ENCODE data around the gene HM13. TPM values are rescaled to one million over a fixed set of nuclear protein-coding genes. Genes with fewer than 3 reads are reported as not detected.
A peak's percentile ranks its signal among the peaks of the same experiment; 100 is the strongest.
"Not testable (repeated sequence)": the region's sequence is repeated elsewhere in the genome, so short reads cannot be mapped to it uniquely, and the experiment has no call there.

HM13 gene
- total and polyA plus RNA-seq, 5 donors from 2014 or later = 111 to 142 (median 134) TPM

DNA sequence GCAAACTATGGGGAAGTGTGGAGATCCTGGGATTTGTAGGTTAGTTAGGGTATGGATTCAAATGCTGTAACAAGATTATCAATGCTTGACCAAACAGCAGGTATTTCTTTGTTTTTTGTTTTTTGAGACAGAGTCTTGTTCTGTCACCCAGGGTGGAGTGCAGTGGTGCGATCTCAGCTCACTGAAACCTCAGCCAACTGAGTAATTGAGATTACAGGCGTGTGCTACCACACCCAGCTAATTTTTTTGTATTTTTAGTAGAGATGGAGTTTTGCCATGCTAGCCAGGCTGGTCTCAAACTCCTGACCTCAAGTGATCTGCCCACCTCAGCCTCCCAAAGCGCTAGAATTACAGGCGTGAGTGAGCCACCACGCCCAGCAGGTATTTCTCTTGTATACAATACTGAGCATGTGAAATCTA, 31.4 kb downstream of the HM13 start:
- not testable (repeated sequence) for H3K27ac ChIP-seq (ENCODE audit: insufficient read depth, low read length, poor library complexity, severe bottlenecking); ATAC-seq (ENCODE audit: low read depth in 2 of 2); H3K27me3 Mint-ChIP-seq; H3K9me3 Mint-ChIP-seq; H3K27me3 ChIP-seq (ENCODE audit: control insufficient read depth, insufficient read depth, low read length); DNase-seq; H3K9me3 ChIP-seq (ENCODE audit: control insufficient read depth in 2 of 2, low read length in 2 of 2); H3K4me3 ChIP-seq (ENCODE audit: low read depth, low read length)
- Mint-ChIP-seq H3K4me1 (peaks cover 15 to 57% (median 24%) of the 10 kb centered on the region in 4 donors), H3K36me3 (peaks cover 13% of the 10 kb centered on the region), H3K27ac (peak overlapping the region in 2 of 3 donors; percentile 24 to 81), H3K4me3 (peak overlapping the region in 2 of 4 donors; percentile 49 to 62)
- H3K4me1 ChIP-seq (ENCODE audit: control insufficient read depth, insufficient read depth, low read length, poor library complexity, severe bottlenecking) = peaks cover 12% of the 10 kb centered on the region
- peaks cover 35% of the 10 kb centered on the region for H3K36me3 ChIP-seq (ENCODE audit: control insufficient read depth, insufficient read depth, low read length)

DNA sequence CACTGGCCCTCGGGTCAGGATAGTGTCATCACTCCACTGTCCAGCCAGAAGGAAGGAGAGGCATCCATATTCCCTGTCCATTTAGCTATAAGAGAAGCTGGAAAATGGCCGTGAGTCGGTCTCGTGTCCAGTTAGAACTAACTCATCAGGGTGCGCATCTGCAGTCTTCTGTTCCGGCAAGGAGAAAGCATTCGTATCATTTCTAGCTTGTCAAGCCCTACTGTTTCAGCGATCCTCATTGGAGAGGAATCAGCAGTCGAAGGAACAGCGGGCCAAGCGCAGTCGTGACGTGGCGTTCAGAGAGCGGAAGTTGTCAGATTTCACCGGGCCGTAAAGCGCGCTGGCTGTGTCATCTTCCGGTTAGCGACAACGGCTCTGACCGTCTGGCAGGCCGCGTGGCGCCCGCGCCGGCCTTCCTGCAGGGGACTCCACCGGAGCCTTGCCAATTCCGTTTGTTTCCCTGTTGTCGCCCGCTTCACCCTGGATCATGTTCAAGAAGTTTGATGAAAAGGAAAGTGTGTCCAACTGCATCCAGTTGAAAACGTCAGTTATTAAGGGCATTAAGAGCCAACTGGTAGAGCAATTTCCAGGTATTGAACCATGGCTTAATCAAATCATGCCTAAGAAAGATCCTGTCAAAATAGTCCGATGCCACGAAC, 32.9 kb downstream of the HM13 start:
- DNase-seq (peak; percentile 76 to 90 (median 82)), ATAC-seq (ENCODE audit: low read depth in 2 of 2) (peak; percentile 78 to 79)
- Histone ChIP-seq H3K9me3 (ENCODE audit: control insufficient read depth in 2 of 2, low read length in 2 of 2) (no peaks in the 10 kb centered on the region), H3K4me3 (ENCODE audit: low read depth, low read length) (peak overlapping the region; percentile 86), H3K36me3 (ENCODE audit: control insufficient read depth, insufficient read depth, low read length) (peaks cover 48% of the 10 kb centered on the region), H3K27me3 (ENCODE audit: control insufficient read depth, insufficient read depth, low read length) (no peaks in the 10 kb centered on the region), H3K4me1 (ENCODE audit: control insufficient read depth, insufficient read depth, low read length, poor library complexity, severe bottlenecking) (peaks cover 7% of the 10 kb centered on the region), H3K27ac (ENCODE audit: insufficient read depth, low read length, poor library complexity, severe bottlenecking) (peak overlapping the region; percentile 84)
- Mint-ChIP-seq H3K36me3 (peaks cover 24% of the 10 kb centered on the region), H3K9me3 (no peaks in the 10 kb centered on the region), H3K27me3 (no peaks in the 10 kb centered on the region), H3K4me3 (peak overlapping the region; percentile 92 to 99 (median 96)), H3K27ac (peak overlapping the region; percentile 96 to 99 (median 98)), H3K4me1 (peaks cover 15 to 51% (median 21%) of the 10 kb centered on the region in 4 donors)

- H3K4me1 ChIP-seq (ENCODE audit: control insufficient read depth, insufficient read depth, low read length, poor library complexity, severe bottlenecking) = peaks cover 6% of the 10 kb centered on the region
- Mint-ChIP-seq H3K27me3 (no peaks in the 10 kb centered on the region), H3K4me1 (peaks cover 13 to 44% (median 17%) of the 10 kb centered on the region in 4 donors), H3K27ac (peak overlapping the region; percentile 96 to 99 (median 98)), H3K36me3 (peaks cover 27% of the 10 kb centered on the region), H3K4me3 (peak overlapping the region; percentile 92 to 99 (median 96)), H3K9me3 (no peaks in the 10 kb centered on the region)
- H3K27me3 ChIP-seq (ENCODE audit: control insufficient read depth, insufficient read depth, low read length) = no peaks in the 10 kb centered on the region
- H3K27ac ChIP-seq (ENCODE audit: insufficient read depth, low read length, poor library complexity, severe bottlenecking) = peak overlapping the region; percentile 84
- no peak for DNase-seq
- no peaks in the 10 kb centered on the region for H3K9me3 ChIP-seq (ENCODE audit: control insufficient read depth in 2 of 2, low read length in 2 of 2)
- peak overlapping the region; percentile 86 for H3K4me3 ChIP-seq (ENCODE audit: low read depth, low read length)
- no peak for ATAC-seq (ENCODE audit: low read depth in 2 of 2)
- peaks cover 51% of the 10 kb centered on the region for H3K36me3 ChIP-seq (ENCODE audit: control insufficient read depth, insufficient read depth, low read length)
Measured at GRCh38 chr20:31547720-31548298, 33.6 kb downstream of the HM13 start.

DNA sequence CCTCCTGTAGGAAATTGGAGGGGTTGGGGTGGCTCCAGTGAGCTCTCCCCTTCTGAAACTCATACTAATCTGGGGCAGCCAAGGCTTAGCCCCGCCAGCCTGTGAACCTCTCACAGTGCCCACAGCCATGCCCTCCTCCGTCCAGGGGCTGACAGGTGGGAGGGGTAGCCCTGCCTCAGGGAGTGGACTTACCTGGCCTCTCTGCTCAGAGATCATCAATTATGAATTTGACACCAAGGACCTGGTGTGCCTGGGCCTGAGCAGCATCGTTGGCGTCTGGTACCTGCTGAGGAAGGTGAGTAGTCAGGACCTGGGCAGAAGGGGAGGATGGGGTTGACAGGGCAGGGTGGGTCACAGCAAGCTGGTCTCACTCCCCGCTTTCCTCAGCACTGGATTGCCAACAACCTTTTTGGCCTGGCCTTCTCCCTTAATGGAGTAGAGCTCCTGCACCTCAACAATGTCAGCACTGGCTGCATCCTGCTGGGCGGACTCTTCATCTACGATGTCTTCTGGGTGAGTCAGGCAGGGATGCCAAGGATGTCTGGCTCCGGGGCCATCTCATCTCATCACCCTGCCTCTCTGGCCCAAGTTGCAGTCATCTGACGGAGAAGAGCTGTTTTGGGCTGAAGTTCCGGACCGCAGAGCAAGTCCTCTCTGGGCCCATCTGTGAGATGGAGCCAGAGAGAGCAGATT, 34.7 kb downstream of the HM13 start:
- ATAC-seq (ENCODE audit: low read depth in 2 of 2) (no peak), DNase-seq (no peak)
- Histone ChIP-seq H3K4me3 (ENCODE audit: low read depth, low read length) (no peak overlapping the region), H3K27me3 (ENCODE audit: control insufficient read depth, insufficient read depth, low read length) (no peaks in the 10 kb centered on the region), H3K9me3 (ENCODE audit: control insufficient read depth in 2 of 2, low read length in 2 of 2) (no peaks in the 10 kb centered on the region), H3K4me1 (ENCODE audit: control insufficient read depth, insufficient read depth, low read length, poor library complexity, severe bottlenecking) (peaks cover 6% of the 10 kb centered on the region), H3K27ac (ENCODE audit: insufficient read depth, low read length, poor library complexity, severe bottlenecking) (peak overlapping the region; percentile 38), H3K36me3 (ENCODE audit: control insufficient read depth, insufficient read depth, low read length) (peaks cover 57% of the 10 kb centered on the region)
- H3K36me3 Mint-ChIP-seq = peaks cover 27% of the 10 kb centered on the region
- H3K4me1 Mint-ChIP-seq = peaks cover 13 to 39% (median 17%) of the 10 kb centered on the region in 4 donors
- no peaks in the 10 kb centered on the region for H3K27me3 Mint-ChIP-seq
- no peaks in the 10 kb centered on the region for H3K9me3 Mint-ChIP-seq
- peak overlapping the region in 2 of 3 donors; percentile 98 to 99 for H3K27ac Mint-ChIP-seq
- H3K4me3 Mint-ChIP-seq = peak overlapping the region in 2 of 4 donors; percentile 29 to 92

GRCh38 chr20:31549513-31549880, 35.3 kb downstream of the HM13 start:
- Histone ChIP-seq H3K4me3 (ENCODE audit: low read depth, low read length) (no peak overlapping the region), H3K27ac (ENCODE audit: insufficient read depth, low read length, poor library complexity, severe bottlenecking) (no peak overlapping the region), H3K9me3 (ENCODE audit: control insufficient read depth in 2 of 2, low read length in 2 of 2) (no peaks in the 10 kb centered on the region), H3K27me3 (ENCODE audit: control insufficient read depth, insufficient read depth, low read length) (no peaks in the 10 kb centered on the region), H3K4me1 (ENCODE audit: control insufficient read depth, insufficient read depth, low read length, poor library complexity, severe bottlenecking) (peaks cover 6% of the 10 kb centered on the region), H3K36me3 (ENCODE audit: control insufficient read depth, insufficient read depth, low read length) (peaks cover 58% of the 10 kb centered on the region)
- H3K4me1 Mint-ChIP-seq = peaks cover 13 to 37% (median 17%) of the 10 kb centered on the region in 4 donors
- no peak for ATAC-seq (ENCODE audit: low read depth in 2 of 2)
- no peak for DNase-seq
- H3K27me3 Mint-ChIP-seq = no peaks in the 10 kb centered on the region
- peak overlapping the region; percentile 31 to 69 (median 38) for H3K27ac Mint-ChIP-seq
- peak overlapping the region in 1 of 4 donors; percentile 47 for H3K4me3 Mint-ChIP-seq
- H3K9me3 Mint-ChIP-seq = no peaks in the 10 kb centered on the region
- H3K36me3 Mint-ChIP-seq = peaks cover 24% of the 10 kb centered on the region

- peak overlapping the region in 2 of 3 donors; percentile 31 to 69 for H3K27ac Mint-ChIP-seq
- no peak for DNase-seq
Measured at GRCh38 chr20:31550099-31550498, 35.9 kb downstream of the HM13 start.

DNA sequence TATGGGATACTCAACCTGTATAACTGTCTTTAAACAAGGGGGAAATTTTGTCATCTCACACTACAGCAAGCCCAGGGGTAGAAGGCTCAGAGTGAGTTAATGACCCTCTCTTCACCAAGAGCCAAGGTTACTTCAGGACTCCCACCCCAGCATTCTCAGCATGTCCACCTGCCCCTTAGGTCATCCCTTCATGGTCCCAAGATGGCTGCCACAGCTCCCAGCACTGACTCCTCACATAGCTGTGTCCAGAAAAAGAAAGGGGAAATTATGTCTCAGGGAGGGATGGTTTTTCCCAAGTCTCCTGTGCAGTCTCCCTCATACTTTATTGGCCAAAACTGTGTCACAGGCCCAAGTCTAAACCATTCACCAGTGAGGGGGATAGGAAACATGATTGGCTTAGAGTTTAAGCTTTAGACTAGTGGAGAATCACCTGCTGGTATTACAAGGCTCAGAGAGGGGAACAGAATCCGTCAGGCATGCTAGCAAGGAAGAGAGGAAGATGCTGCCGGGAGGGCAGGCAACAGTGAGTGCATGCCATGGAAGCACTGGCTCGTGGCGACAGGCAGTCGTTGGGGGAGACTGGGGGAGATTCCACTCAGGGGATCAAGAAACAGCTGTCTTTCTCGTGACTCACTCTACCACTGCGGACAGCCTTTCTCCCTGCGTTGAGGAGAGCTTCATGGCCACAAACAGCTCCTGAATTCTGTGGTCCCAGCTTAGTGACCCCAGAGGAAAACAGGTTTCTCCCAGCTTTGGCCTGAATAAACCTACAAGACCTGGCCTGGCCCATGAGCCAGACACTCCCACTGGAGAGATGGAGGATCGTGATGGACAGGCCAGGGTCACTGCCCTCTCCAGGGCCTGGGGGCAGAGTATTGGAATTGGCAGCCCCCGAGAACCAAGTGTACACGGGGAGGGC, 37.2 kb downstream of the HM13 start:
- Mint-ChIP-seq H3K27me3 (no peaks in the 10 kb centered on the region), H3K4me3 (peak overlapping the region in 1 of 4 donors; percentile 22), H3K36me3 (peaks cover 27% of the 10 kb centered on the region), H3K9me3 (no peaks in the 10 kb centered on the region), H3K27ac (peak overlapping the region in 2 of 3 donors; percentile 21 to 32), H3K4me1 (peaks cover 13 to 26% (median 14%) of the 10 kb centered on the region in 4 donors)
- H3K4me3 ChIP-seq (ENCODE audit: low read depth, low read length) = no peak overlapping the region
- no peaks in the 10 kb centered on the region for H3K9me3 ChIP-seq (ENCODE audit: control insufficient read depth in 2 of 2, low read length in 2 of 2)
- peaks cover 6% of the 10 kb centered on the region for H3K4me1 ChIP-seq (ENCODE audit: control insufficient read depth, insufficient read depth, low read length, poor library complexity, severe bottlenecking)
- H3K27me3 ChIP-seq (ENCODE audit: control insufficient read depth, insufficient read depth, low read length) = no peaks in the 10 kb centered on the region
- no peak overlapping the region for H3K27ac ChIP-seq (ENCODE audit: insufficient read depth, low read length, poor library complexity, severe bottlenecking)
- no peak for DNase-seq
- ATAC-seq (ENCODE audit: low read depth in 2 of 2) = no peak
- peaks cover 62% of the 10 kb centered on the region for H3K36me3 ChIP-seq (ENCODE audit: control insufficient read depth, insufficient read depth, low read length)

More at GRCh38 chr20:31550099-31550498, 35.9 kb downstream of the HM13 start:
- Histone ChIP-seq H3K4me1 (ENCODE audit: control insufficient read depth, insufficient read depth, low read length, poor library complexity, severe bottlenecking) (peaks cover 6% of the 10 kb centered on the region), H3K36me3 (ENCODE audit: control insufficient read depth, insufficient read depth, low read length) (peaks cover 58% of the 10 kb centered on the region), H3K27me3 (ENCODE audit: control insufficient read depth, insufficient read depth, low read length) (no peaks in the 10 kb centered on the region), H3K27ac (ENCODE audit: insufficient read depth, low read length, poor library complexity, severe bottlenecking) (no peak overlapping the region), H3K4me3 (ENCODE audit: low read depth, low read length) (no peak overlapping the region), H3K9me3 (ENCODE audit: control insufficient read depth in 2 of 2, low read length in 2 of 2) (no peaks in the 10 kb centered on the region)
- ATAC-seq (ENCODE audit: low read depth in 2 of 2) = no peak
- Mint-ChIP-seq H3K36me3 (peaks cover 25% of the 10 kb centered on the region), H3K4me1 (peaks cover 13 to 34% (median 16%) of the 10 kb centered on the region in 4 donors), H3K4me3 (no peak overlapping the region), H3K27me3 (no peaks in the 10 kb centered on the region), H3K9me3 (no peaks in the 10 kb centered on the region)
